Measurements from ENCODE around the gene LIMCH1.
A peak's percentile ranks its signal among the peaks of the same experiment; 100 is the strongest.
"Not testable (repeated sequence)": the region's sequence is repeated elsewhere in the genome, so short reads cannot be mapped to it uniquely, and the experiment has no call there.

LIMCH1 gene, protein sequence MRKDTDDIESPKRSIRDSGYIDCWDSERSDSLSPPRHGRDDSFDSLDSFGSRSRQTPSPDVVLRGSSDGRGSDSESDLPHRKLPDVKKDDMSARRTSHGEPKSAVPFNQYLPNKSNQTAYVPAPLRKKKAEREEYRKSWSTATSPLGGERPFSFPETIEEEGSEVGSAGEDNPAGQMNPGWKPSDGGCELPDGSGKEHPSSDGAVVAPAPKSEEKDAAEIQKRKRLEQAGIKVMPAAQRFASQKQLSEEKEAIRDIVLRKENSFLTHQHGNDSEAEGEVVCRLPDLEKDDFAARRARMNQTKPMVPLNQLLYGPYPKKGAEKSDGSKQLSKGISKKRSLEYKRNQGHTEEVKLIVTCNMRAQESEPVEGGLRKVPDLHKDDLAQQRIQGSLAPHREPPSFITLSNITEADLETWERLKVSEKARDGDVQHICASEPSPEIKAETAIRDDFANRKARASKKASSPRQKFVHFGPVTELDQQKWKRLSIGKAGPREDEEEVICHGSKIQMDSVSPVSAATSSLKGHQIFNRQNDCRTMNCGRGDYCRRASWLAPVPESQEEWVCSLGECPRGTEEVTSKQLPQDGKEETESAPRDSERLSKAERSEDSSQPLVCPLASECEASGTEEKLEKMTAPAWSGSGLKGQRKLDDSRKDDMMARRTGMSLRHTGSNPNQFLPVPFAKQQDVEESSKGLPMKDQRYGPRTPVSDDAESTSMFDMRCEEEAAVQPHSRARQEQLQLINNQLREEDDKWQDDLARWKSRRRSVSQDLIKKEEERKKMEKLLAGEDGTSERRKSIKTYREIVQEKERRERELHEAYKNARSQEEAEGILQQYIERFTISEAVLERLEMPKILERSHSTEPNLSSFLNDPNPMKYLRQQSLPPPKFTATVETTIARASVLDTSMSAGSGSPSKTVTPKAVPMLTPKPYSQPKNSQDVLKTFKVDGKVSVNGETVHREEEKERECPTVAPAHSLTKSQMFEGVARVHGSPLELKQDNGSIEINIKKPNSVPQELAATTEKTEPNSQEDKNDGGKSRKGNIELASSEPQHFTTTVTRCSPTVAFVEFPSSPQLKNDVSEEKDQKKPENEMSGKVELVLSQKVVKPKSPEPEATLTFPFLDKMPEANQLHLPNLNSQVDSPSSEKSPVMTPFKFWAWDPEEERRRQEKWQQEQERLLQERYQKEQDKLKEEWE (N-terminal part only)

DNA sequence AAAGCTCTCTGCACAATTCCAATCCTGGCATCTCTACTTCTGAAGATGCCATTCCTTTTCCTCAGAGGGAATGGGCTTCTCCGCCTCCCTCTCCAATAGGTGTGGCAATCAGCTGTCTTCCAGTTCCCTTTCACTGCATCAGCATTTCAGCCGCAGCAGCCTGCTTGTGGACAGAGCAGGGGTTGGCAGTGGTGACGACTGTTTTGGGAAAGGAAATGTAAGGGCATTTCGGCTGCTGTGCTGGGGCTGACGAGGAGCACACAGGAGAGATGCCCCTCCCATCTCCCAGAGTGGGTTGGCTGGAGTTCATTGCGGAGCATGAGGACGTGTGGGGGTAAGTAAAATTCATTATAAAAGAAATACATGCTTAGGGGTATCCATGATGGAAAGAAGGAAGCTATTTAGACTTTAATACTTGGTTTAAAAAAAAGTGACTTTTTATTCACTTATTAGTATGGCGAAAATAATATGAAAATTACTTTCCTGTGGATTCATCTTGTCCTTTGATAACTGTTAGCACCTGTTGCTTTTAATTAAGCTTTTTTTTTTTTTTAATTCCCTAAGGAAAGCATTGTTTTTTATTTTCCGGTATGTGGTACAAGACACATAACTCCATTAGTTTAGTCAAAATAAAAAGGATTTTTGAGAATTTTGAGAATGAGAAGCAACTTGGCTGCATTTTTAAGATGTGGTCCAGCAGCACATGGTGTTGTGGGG, at the start of gene LIMCH1:
LIMCH1 (plus strand) TSS at position 141 of the 717 bp plus-strand sequence. CDS start 67,839 bp downstream, outside the sequence.
- no peak for DNase-seq

DNA sequence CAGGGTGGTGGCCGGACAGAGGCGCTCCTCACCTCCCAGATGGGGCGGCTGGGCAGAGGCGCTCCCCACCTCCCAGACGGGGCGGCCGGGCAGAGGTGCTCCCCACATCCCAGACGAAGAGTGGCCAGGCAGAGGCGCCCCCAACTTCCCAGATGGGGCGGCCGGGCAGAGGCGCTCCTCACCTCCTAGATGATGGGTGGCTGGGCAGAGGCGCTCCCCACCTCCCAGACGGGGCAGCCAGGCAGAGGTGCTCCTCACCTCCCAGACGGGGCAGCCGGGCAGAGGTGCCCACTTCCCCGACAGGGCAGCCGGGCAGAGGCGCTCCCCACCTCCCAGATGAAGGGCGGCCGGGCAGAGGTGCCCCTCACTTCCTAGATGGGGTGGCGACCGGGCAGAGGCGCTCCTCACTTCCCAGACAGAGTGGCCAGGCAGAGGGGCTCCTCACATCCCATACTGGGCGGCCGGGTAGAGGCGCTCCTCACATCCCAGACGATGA, 46.8 kb upstream of the LIMCH1 start:
- DNase-seq = not testable (repeated sequence)

DNA sequence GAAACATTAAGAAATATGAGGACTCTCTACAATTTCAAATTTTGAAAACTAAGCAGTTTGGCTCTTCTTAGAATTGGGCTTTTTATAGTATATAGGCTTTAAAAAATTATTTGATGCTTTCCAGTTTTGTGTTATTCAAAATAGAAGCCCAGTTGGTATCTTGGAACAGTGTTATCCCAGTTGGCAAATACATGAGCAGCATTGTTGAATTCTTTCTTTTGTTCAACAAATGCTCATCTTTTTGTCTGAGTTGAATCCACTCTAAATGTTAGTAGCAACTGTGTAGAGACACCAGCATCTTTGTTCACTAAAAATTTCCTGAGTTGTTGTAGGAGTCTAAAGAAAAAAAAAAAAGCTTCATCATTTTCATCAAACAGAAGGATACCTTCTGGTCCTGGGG, 41.0 kb upstream of the LIMCH1 start:
- DNase-seq = no peak

DNA sequence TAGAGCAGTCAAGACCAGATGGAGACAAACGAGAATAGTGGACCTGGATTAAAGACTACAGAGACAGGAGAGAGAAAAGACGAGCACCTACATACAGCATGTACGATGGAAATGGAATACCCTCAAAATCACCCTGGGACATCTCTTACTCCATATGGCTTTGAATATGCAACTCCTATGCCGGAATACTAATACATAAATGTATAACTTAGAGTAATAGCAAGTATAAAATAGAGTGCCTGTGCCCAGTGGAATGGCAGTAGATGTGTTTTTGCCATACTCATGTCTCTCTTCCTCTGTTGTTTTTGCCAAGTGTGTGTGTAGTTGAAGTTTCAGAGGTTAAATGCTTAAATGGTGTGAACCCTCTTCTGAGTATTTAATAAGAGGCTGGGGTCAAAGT, 39.8 kb upstream of the LIMCH1 start:
- DNase-seq = no peak

DNA sequence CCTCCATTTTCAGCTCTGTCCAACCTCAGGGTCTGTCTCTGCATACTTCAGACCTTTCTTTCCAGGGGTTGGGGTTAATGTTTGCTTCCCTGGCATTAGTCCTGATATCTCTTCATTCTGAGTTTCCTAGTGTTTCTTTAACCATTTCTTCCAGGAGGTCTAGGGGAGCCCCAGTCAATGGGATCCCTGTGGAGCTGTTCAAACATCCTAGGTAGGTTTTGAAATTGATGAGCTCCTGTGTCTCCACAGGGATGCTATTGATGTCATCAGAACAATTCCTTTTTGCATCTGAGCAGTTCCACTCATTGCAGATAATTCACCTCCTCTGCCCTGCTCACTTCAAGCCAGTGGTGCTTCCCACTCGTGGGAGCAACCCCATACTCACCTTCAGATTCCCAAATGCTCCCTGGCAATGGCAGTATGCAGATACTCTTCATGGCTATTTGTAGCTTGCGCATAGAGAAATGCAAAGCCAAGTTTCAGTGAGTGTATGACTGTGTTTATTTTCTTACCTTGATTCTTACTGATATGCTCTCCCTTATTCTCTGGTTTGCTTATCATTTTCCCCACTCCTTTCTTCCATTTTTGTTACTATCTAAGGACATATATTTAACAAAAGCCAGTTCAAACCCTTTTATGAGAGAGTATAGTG, 33.7 kb upstream of the LIMCH1 start:
- no peak for DNase-seq

DNA sequence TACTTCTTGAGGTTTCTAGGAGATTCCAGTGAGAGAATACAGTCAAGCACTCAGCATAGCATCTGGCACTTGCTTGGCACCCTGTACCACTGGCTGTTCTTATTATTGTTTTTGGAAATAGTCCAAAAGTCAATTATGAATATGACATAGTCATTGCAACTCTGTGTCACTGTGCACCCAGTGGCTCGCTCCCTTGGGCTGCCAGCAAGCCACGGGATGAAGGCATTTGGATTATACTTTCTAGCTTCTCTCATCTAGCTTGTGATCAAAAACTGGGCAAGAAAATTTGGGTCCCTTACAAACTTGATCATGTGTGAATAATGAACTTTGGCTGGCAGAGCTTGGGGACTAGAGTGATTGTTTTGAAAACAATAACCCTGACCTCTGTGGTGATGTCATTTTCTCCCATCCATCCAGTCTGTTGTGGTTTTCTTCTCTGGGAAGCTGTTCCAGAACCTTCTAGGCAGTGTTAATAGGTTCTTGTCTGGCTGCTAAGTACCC, 32.7 kb upstream of the LIMCH1 start:
- peak; percentile 30 for DNase-seq

DNA sequence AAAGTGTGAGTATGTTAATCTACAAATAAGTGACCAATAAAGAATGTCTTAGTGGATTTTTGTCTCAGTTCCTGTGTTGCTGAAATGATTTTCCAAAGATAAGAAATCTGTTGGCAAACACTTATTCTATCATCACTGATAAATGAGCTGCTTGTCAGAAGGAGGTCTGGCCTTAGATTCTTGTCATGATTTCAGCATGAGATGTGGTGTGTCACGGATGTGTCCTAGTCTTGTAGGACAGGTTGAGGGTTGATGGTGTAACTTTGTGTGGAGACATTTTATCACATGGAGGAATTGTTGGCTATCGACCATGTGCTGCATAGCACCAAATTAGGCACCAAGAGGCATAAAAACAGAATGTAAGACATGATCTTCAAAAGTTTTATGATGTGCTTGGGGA, 31.8 kb upstream of the LIMCH1 start:
- DNase-seq = no peak

DNA sequence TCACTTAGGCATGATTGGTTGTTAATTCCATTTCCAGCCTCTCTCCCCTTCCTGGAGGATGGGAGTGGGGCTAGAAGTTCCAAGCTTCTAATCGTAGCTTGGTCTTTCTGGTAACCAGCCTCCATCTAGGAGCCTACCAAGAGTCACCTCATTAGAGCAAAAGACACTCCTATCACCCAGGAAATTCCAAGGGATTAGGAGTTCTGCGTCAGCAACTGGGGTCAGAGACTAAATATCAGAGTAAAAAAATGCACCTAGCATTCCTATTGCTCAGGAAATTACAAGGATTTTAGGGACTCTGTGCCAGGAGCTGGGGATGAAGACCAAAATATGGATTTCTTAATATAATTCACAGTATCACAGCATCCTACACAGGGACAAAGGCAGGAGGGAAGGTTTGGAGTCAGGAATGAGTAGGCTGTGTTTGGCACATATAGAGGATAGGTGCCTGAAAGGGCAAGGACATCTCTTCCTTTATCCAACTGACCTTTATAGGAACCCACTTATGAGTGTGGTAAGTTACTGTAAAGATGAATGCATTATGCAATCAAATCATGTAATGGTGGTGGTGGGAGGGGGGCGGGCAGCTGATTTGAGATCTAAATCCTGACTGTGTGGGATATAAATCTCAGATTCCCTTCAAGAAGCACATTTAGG, 30.5 kb upstream of the LIMCH1 start:
- no peak for DNase-seq

DNA sequence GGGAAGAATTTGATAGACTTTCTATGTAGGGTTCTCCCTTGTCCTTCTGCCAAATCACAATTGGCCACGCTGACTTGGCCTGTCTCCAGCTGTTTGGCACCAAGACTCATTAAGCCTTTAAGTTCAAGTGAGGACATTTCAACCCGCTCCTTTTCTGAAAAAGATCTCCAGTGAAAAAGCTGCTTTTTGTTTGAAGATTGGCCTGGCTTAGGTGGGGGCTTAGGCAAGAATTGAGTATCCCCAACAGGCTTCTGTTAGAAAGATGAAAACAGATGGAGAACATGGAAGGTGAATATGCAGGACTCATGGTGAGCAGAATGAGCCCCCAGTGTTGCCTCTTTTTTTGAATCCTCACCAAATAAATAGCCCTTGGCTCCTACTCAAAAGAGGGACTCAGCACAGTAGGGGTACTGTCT, 28.5 kb upstream of the LIMCH1 start:
- DNase-seq = no peak

DNA sequence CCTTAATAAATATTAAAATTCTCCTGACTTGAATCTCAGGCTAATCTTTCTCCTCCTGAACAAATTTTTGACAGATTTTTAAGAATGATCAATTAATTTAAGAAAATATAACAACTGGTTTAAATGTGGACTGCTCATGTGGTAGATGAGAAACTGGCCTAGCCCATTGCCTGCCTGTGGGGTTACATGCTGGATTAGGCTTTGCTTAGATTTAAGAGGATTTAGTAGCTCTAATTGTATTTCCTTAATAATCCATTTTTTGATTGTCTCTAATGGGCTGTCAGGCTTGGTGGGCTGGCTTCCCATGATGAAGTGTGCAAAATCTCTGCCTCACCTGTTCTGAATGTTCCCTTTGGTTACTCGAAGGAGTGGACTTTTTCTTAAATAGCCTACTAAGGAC, 27.8 kb upstream of the LIMCH1 start:
- DNase-seq = no peak

DNA sequence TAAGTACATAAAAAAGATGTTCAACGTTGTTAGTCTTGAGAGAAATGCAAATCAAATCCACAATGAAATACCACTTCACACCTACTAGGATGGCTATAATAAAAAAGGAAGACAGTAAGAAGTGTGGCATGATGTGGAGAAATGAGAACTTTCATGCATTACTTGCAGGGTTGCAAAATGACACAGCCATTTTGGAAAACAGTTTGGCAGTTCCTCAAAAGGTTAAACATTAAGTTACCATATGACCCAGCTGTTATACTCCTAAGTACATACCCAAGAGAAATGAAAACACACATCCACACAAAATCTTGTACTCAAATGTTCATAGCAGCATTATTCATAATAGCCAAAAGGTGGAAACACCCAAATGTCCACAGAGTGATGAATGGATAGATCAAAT, 25.8 kb upstream of the LIMCH1 start:
- DNase-seq = no peak

DNA sequence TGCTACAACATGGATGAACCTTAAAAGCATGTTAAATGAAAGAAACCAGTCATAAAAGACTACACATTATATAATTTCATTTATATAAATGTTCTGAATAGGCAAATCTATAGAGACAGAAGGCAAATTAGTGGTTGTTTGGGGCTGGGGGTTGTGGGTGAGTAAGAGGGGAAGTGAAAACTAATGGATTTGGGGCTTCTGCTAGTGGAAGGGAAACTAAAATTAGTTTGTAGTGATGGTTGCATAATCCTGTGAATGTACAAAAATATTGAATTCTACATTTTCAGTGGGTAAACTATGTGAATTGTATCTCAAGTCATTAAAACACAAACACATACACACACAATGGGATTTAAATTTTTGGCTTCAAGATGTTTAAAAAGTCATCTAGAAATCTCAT, 25.4 kb upstream of the LIMCH1 start:
- DNase-seq = no peak

DNA sequence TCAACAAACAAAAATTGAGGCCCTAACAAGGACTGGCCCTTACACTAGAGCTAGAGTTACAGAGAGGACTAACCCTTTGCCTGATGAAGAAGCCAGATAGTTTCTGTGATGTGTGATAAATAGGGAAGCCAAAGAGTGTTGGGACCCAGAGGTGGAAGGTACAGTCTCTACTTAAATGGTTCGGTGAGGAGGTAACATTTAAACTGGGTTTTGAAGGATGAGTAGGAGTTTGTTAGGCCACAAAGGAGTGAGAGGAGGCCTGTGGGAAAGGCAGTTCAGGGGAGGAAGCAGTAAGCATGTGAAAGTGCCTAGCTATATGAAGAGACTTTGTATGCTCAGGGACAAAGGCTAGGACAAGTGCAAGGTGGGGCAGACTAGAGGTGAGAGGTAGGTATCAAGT, 23.8 kb upstream of the LIMCH1 start:
- no peak for DNase-seq

DNA sequence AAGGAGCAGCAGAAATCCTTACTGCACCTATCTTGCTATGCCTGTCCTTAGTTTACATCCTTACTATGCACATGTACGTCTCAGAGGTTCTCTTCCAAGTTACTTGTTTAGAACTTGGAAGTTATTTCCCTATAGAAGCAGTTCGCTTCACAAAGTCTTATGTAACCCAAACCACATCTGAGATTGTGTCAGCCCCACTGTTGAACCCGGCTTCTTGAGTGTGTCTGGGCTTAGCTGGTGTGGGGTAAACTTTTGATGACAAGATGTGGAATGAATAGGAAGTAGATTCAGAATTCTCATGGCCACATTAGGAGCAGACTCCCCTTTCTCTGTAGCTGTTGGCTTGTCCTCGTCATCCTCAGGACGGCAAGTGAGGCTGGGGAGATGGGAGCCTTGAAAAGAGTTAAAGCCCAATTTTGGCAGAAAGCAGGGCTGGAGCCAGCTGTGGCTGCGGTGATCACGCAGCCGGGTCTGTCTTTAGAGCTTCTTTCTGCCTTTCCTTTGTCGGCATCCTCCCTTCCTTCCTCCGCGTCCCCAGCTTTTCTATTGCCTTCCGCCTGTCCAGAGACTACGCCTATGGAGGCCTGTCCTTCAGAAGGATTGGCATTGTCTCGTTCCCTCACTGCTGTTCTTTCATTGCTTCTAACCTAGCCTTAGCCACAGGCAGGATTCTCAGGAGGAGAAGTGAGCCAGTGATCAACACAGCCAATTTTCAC, 23.0 kb upstream of the LIMCH1 start:
- no peak for DNase-seq

DNA sequence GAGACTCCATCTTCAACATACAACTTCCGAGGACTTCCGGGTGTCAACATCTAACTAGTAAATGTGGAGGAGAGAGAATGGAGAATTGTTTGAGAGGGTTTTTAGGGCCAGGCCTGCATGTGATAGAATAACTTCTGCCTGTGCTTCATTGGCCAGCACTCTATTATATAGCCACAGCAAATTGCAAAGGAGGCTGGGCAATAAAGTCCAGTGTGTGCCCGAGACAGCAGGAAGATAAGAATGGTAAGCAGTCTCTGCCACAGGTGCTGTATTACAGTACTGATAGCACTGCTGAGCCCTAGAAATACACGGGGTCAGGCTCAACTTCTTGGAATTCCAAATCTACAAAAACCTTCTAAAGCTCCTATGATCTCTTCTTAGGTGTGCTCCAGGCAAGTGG, 20.8 kb upstream of the LIMCH1 start:
- DNase-seq = no peak

DNA sequence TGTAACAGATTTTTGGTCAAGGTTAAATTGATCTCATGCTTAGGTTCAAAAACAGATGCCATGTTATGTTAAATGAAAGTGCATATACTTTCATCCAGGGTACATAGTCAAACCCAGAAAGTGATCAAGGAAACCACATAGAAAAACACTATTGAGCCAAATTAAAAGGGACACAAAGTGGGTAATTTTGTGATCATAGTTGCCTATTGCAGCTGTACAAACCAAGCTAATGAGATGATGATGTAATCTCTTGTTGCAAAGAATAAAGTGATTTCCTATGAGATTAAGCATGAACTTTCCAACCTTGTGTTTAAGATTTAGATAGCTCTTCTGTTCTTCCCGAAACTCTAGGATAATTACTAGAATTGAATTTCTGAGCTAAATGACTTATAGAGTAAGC, 20.2 kb upstream of the LIMCH1 start:
- peak; percentile 30 for DNase-seq

DNA sequence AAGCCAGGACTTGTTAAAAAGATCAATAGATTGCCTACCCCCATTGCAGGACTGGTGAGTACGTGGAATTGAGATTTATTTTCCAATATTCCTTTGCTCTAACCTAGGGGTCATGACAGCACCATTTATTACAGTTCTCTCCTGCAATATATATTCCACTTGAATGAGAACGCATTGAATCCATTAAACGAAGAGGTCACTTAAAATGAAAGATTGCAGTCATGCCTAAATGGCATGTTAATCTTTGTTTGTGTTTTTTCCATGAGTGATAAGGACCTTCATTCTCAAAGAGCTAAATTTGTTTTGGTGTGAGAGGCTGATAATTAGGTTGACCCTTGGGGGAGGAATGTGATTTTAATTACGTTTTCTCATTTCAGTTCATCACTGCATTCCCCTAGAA, 13.5 kb upstream of the LIMCH1 start:
- no peak for DNase-seq

DNA sequence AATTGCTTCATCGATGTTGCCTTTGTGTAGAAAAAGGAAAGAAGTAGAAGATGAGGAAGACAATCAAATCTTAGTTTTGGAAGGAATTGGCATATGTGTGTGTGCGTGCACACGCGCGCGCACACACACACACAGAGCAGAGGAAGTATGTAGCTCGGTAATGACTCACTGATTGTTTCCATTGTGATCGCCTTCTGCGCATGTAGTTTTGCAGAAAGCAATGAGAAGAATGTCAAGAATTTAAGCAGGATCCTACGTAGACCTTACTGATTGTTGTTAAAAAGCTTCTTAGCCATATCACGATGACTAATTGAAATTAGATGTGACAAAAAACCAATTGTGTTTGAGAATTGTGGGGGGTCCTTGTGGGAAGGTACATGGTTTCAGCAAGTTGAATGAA, 12.8 kb upstream of the LIMCH1 start:
- no peak for DNase-seq

DNA sequence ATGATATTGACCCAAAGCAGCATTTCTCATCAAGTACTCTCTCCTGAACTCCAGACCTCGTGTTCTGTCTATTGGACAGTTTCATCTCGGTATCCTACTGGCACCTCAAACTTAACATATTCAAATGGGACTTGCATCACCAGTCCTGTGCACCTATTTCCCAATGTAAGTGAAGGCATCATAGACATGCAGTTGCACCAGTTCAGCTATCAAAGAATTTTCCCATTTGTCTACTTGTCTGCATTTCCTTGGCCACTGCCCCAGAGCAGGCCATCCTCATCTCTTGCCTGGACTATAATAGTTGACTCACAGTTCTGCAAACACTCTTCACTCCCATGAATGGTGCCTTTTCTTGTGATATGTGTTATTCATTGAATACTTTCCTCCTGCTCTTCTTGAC, 11.3 kb upstream of the LIMCH1 start:
- DNase-seq = no peak

DNA sequence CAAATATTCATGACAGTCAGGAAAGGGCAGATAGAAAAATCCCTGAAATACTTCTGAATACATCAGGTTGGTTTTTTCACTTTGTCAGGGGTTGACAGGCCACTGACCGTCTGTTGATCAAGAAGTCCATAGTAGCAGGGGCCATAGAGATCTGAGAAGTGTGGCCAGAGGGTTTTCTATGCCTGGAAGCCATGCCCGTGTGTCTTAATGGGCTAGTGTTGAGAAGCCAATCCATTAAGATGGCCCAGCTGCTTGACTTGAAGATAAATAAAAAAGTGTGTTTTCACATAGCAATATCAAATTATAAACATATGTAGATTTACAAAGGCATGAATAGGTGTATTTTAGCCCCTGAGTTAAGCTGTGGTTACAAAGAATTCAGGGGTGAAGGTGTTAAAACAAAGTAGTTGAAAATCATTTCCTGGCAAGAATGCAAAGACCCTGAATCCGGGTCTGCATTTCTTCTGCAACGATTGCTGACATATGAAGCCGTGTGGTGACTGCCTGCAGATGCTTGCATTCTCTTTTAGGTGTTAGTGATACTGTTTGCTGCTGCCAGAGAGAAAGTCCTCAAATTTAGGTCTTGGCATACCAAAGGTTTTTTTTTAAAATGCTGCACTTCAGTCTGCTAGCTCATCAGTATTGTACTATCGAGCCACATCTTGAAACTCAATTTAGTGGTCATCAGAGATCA, 9.3 kb upstream of the LIMCH1 start:
- no peak for DNase-seq
